ENCODE results near the gene CBX1.
"Not testable (repeated sequence)": the region's sequence is repeated elsewhere in the genome, so short reads cannot be mapped to it uniquely, and the experiment has no call there.

The CBX1 gene

DNA sequence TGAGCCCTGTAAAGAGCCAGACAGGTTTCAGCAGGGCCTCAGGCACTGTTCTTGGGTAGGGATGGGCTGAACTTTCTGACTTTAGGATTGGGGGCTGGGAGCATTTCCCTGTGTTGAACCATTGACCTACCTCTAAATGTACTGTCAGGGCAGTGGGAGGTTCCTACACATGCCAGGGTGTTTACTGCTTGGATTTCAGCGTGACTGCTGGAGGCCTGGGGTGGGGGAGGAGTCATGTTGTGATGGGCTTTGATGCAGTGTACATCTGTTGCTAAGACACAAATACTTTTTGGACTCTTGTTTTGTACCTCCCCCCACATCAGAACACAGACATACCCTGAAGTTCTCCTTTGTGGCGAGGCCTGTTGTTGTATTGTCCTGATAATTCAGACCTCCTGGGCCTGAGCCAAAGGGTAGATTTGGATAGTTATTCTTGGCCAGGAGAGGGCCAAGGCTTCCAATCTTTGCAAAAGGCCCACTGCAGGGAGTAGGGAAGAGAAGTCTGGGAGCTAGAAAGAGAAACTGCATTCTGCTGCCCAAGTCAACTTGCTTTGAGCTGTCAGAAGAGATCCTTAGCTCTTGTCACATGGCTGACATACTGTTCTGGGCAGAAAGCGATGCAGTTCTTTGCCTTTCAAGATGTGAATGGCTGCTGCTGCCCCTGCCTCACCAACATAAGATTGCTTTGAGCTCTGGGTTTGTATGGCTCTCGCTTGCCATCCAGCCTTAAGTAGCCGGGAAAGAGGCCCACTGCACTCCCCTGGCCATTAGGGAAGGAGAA lies 49.4 kb downstream of the CBX1 start:
- no peak for DNase-seq (ENCODE audit: low read depth in 3 of 3)

DNA sequence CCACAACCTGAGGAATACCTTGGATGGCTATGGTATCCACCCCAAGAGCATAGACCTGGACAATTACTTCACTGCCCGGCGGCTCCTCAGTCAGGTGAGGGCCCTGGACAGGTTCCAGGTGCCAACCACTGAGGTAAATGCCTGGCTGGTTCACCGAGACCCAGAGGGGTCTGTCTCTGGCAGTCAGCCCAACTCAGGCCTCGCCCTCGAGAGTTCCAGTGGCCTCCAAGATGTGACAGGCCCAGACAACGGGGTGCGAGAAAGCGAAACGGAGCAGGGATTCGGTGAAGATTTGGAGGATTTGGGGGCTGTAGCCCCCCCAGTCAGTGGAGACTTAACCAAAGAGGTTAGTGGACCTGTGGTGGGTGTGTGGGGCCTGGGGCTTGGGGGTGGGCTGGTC lies 50.0 kb downstream of the CBX1 start:
- DNase-seq (ENCODE audit: low read depth in 3 of 3) = no peak

DNA sequence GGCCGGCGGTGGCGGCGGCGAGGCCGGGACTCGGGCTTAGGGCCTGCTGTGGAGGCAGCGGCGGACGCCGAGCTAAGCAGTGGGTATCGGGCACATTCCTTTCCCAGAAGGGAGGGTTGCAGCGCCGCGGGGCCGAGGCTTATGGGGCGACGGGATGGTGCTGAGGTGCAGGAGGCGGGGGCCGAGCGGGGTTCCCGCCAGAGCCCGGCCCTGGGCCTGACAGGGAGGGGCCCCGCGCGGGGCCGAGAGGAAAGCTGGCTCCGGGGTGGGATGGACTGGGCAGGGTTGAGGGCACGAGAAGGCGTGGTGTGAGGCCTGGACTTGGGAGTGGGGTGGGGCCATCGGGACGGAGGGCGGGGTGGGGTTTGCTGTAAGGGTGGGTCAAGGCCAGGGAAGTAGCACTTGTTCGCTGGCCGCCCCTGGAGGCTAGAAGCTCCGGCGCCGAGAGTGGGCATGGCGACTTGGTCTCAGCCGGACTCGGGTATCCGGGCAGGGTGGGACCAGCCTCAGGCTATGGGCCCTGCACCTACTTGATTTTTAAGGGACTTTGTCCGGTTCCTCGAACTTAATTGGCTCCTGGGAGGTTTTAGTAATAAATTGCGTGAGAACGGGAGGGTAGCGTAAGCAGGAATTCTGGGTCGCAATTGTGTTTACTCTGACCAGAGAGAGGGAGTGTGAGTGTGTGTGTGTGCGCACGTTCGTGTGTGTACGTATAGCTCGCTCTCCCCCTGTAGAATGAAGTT lies 52.7 kb downstream of the CBX1 start:
- peak in 1 of 3 experiments; percentile 67 for DNase-seq (ENCODE audit: low read depth in 3 of 3)

DNA sequence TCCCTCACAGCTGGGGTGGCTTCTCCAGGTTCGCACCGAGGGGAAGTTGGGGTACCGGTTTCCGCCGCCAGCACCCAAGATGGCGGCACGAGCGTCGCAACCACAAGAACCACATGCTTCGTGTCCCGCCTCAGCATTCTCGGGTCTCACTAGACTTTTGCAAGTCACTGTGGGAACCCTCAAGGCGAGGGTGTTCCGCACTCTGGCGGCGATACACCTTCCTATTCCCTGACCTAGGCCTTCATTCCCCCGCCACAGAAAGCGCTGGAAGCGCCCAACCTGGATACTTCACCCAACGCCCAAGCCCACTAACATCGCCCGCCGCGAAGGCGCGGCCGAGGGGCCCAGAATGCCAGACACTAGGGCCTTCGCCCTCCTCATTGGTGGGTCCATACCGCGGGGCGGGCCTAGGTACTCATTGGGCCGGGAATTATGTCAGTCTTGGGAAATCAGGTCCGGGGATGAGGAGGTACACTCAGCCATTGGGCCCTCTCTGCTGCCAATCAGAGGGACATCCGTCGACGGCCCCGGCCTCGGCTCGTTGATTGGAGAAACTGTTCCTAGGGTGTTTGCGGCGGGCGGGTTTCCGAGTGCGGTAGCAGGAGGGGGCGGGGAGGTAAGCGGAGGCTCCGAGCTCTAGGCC lies 53.4 kb downstream of the CBX1 start, which contains the start of gene NFE2L1:
TSS of gene NFE2L1 (plus strand) at position 619 of the 643 bp plus-strand sequence. CDS start 2,760 bp downstream, outside the sequence.
- peak; percentile 94 to 98 (median 97) for DNase-seq (ENCODE audit: low read depth in 3 of 3)

DNA sequence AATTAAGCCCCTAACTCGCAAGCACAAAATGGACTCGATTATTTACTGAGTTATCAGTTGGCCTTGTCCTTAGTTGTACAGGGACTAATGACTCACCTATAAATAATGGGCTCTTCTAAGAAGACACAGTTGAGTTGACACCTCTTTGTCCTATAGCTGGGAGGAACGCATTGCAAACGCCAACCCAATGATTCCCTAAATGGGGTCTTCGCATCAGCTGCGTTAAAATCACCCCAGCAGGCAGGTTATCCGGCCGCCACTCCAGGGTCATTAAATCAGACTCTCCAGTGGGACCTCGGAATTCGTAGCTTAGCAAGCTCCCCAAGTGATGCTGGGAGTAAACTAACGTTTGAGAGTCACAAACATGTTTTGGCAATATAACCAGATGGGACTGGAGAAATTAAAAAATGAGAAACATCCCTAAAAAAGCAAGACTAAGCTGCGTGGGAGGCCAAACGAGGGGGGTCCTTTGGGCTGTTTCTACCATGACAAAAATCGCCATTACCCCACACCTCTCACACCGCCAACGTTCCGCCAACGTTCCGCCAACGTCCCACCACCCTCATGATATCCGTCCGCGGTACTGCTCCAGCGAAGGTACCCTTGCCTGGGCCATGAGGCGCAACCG lies 54.1 kb downstream of the CBX1 start:
- DNase-seq (ENCODE audit: low read depth in 3 of 3) = no peak

DNA sequence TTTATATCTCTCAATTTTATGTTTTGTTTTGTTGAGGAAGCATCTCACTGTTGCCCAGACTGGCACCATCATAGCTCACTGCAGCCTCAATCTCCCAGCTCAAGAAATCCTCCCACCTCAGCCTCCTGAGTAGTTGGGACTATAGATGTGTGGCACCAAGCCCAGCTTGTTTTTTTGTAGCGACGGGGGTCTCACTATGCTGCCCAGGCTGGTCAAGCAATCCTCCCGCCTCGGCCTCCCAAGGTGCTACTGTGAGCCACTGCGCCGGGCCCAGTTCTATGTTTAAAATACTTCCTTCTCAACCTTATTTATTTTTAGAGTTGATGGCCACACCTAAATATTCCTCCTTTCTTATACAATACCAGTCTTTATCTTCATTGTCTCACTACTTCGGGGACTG lies 55.0 kb downstream of the CBX1 start:
- no peak for DNase-seq (ENCODE audit: low read depth in 3 of 3)

DNA sequence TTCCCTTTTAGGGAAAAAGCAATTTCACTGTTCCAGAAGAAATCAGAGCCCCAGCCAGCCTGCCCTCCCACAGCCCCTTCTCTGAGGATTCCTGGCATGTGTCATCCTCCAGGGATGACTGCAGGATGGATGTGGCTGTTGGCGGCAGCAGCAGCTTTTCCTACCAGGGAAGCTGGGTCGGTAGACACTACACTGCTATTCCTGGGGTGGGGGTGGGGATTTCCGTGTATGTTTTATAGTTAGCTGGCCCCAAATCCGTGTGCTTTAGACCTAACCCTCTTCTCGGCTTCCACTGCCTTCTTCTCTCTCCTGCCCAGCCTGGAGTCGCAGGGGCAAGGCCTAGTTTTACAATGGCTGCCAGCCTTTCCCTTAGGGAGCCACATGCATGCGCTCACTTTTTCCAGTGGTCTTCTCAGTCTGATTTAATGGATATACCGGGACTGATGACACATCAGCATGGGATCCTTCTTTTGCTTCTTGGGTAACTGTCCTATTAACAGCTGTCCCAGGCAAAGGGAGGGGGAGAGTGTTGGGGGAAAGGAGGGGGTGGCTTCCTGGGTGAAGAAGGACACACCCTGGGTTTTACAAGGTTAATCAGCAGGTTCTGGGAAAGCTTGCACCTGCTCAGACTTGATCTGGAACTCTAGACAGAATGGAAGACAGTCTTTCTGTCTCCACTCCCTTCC lies 55.8 kb downstream of the CBX1 start:
- no peak for DNase-seq (ENCODE audit: low read depth in 3 of 3)

DNA sequence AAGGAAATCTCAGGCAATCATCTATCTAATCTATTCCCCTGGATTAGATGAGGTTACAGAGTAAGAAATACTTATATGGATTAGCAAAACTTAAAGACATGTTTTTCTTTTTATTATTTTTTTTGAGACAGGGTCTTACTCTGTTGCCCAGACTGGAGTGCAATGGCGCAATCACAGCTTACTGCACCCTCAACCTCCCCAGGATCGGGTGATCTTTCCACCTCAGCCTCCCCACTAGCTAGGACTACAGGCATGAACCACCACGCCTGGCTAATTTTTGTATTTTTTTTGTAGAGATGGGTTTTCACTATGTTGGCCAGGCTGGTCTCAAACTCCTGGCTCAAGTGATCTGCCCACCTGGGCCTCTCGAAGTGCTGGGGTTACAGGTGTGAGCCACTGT lies 56.4 kb downstream of the CBX1 start:
- no peak for DNase-seq (ENCODE audit: low read depth in 3 of 3)

DNA sequence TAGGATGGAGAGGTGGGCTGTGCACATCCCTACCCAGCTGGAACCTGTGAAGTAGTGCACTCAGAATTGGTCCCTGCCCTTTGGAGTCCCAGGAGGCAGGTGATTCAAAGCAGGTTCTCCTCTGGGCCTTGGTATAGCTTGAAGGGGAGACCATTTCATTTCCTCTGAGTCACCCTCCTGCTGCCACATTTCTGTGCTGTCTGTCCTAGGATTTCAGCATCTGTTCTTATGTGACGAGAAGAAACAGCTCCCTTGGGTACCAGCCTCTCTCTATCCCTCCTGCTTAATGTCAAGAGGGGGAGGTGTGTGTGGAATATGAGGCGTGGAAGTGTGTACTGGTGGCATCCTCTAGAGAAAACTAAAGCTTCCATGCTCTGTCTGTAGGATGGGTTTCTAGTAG lies 58.1 kb downstream of the CBX1 start:
- DNase-seq (ENCODE audit: low read depth in 3 of 3) = no peak

DNA sequence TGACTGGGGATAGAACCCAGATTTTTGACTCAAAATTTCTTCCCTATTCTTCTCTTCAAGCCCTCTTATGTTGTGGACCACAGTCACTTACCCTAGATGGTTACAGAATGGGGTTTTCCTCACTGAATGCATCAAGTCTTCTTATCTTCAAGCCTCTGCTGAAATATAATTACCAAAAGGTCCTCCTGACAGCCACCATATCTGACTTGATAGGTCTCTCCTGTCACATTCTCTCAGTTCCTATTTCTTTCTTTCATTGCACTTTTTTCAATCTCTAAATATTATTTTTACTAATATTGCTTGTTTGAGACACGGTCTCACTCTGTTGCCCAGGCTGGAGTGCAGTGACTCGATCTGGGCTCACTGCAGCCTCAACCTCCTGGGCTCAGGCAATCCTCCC lies 62.6 kb downstream of the CBX1 start:
- DNase-seq (ENCODE audit: low read depth in 3 of 3) = no peak

DNA sequence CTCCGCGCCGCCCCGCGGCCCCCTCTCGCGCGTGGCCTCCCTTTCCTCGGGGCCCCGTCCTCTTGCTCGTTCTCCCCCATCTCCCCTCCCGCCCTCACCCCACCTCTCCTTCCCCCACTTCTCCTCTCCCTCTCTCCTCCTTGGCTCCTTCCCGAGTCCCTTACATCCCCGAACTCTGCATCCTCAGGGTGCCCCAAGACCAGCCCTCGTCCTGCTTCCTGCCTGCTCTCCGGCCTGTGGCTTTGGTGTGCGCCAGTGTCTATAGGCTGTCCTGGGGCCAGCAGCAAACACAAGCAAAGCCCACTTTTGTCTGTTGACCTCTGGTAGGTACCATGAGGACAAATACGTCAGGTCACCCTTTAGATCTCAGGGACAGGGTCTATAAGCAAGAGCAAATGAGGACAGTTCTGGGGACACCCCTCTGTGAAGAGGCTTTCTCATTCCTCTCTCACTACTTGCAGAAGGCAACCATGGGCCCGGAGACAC lies 63.4 kb downstream of the CBX1 start:
- DNase-seq (ENCODE audit: low read depth in 3 of 3) = no peak

DNA sequence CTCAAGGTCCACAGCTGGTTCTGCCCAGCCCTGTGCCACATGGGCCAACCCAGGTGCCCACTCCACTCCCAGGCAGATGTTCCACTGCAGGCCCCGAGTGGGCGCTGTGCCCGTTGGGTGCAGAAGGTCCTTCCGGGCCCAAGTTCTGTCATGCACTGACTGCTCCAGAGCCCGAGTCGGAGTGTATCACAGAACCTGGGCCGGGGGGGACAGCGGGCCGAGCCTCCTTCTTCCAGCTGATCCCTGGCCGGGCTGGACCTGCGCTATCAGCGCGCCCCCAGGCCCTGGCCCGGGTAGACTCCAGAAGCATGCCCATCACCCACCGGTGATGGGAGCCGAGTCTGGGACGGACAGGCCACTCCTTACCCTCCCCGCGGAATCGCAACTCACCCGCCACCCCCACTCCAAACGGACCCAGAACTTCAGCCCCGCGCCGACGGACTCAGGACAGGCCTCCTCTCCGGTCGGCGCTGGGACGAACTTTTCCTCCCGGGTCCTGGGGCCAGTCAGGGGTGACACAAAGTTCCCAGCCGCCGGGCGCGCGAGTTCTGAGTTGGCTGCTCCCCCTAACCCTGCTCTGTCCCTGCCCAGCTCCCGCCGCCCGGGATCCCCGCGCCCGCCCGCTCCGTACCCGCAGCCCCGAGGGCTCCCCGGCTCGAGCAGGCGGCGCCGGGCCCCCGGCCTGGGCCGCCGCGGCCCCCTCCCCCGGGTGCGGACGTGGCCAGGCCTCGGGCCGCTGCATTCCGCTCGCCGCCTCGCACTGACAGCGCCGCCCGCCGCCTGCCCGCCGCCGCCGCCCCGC lies 64.0 kb downstream of the CBX1 start, which contains the start of gene COPZ2:
TSS of gene COPZ2 (minus strand) at position 762 of the 802 bp plus-strand sequence. CDS start at position 742, 20 bp downstream.
- DNase-seq (ENCODE audit: low read depth in 3 of 3) = peak in 1 of 3 experiments; percentile 56

DNA sequence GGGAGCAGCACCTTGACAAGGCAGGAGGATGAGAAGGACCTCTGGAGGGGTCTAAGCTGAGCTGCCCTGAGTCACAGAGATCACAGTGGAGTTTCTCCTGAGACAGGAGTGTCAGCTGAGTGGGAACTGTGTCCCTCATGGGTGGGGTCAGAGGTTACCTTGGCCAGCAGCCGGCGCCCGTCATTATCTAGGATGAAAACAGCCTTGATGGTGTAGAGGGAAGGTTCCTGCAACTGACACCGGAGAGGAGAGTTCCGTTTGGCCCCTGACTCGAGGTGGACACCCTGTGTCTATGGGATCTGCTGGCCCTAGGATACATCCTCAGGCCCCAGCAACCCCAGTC lies 64.6 kb downstream of the CBX1 start:
- DNase-seq (ENCODE audit: low read depth in 3 of 3) = no peak

DNA sequence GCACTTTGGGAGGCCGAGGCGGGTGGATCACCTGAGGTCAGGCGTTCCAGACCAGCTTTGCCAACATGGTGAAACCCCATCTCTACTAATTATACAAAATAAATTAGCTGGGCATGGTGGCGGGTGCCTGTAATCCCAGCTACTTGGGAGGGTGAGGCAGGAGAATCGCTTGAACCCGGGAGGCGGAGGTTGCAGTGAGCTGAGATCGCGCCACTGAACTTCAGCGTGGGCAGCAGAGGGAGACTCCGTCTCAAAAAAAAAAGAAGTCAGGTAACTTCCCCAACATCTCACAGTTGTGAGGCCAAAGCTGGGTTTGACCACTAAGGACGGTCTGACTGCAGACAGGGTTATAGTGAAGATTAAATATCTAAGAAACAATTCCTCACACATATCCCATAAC lies 66.5 kb downstream of the CBX1 start:
- not testable (repeated sequence) for DNase-seq (ENCODE audit: low read depth in 3 of 3)

DNA sequence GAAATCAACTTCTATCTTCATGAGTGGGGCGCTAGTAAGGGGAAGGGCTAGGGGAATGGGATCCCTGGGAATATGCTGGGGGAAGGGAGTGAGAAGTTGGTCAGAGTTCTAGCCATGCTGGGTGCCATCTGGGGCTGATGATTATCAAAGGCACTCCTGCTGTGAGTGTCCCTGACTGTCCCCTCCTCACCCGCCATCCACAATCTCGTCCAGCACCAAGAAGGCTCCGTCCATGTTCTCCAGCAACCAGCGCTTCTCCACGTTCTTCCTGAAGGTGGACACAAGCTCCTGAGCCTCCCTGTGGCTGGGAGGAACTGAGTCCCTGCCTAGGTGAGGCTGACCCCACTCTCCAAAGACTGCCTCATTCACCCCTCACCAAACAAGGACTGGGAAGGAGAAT lies 69.3 kb downstream of the CBX1 start:
- no peak for DNase-seq (ENCODE audit: low read depth in 3 of 3)

DNA sequence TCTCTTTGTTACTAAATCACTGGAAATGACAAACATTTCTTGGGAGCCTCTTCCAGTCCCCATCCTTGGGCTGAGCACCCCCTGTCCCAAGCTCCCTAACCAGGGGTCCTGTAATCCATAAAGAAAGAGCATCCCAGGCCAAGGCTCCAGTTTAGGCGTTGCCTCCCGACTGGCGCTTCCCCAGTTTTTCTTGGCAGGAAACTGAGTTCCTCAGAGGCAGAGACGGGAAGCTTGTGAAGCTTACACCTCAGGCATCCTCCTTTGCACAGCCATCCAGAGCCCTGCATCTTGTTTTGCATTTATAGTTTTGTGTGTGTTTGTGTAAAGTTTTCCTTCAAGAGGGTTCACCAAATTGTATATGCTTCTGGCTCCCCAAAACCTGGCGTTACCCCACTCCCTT lies 70.7 kb downstream of the CBX1 start:
- no peak for DNase-seq (ENCODE audit: low read depth in 3 of 3)

DNA sequence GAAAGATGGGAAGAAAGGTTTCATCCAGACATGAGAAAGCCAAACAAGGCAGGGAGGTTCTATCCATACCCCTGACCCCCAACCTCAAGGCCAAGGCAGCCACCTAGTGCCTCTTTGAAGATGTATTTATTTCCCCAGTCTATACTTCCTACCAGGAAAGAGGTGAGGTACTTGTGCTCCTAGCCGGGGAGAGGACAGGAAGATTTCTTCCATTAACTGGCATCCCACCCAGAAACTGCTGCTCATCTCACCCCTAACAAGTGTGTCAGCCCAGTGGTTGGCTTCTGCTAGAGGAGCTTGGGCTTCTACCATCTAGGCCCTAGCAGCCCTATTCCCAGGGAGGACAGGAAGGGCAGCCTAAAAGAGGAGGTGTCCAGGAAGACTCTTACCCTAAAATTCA lies 72.5 kb downstream of the CBX1 start:
- DNase-seq (ENCODE audit: low read depth in 3 of 3) = no peak

DNA sequence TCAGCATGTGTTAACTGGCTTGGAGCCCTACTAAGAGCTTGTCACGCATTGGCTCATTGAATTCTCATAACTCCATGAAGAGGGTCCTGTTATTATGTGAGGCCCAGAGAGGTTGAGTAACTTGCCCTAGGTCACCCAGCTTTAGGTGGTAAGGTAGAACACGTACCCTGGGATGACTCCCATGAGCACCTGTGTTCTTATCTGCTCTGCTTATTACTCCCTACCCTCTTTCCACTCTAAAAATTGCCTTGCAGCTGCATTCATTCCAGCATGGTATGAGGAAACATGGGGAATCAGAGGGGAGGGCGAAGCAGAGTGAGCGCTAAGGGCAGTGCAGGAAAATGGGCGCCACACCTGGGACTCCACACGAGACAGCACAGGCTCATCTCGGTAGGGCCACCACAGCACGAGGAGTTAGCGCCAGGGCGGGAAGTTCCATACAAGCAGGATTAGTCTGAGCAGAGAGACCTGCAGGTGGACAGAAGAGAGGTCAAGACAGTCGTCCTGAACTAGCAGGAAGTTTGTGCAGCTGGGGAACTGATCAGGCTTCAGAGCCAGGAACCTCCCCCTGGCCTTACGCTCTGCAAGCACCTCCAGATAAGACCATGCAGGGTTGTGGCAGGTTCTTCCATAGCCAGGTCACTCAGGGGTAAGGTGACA lies 73.8 kb downstream of the CBX1 start:
- DNase-seq (ENCODE audit: low read depth in 3 of 3) = no peak

DNA sequence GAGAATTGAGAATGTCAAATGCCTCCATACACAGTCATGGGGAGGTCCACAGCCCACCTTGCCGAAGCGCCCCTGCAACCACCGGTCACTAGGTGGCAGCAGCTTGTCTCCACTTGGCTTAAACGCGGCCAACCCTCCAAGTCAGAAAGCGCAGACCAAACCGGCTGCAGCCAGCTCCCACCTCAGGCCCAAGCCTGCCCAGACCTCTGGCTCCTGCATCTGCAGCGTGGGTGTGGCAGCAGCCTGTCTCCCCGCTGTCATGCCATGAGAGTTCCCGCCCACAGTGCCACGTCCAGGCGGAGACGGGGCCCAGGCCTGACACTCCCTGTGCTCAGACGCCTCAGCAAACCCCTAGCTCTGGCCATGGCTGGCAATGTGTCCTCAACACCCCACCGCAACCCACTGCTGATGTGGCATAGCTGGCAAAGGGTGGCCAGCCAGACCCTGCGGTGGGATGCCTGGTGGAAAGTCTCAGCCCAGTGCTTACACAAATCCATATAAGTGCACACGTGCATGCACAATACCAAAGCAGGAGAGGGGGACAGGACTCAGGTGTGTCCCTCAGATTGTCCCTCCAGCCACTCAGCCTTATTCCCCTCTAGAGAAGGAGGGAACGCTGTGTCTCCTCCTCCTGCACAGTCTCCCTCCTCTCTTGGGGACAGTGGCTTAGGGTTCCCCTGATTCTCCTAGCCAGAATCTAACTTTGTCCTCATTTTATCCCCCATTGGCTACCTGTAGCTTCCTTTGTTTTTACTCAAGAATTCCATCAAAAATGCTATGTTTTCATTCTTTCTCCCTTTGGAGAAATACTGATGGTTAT lies 74.6 kb downstream of the CBX1 start:
- DNase-seq (ENCODE audit: low read depth in 3 of 3) = peak in 2 of 3 experiments; percentile 57 to 72

Measured in stimulated activated CD4-positive, alpha-beta T cell treated with anti-CD3 and anti-CD28 coated beads, TNF-alpha, amount 100 ng/mL, for 24 hours (primary cell).